NCI-H146 treated with DMSO at 0.1 percent for 48 hours (cell line): ENCODE measurements around the gene TMEM178B.
"Not testable (repeated sequence)": the region's sequence is repeated elsewhere in the genome, so short reads cannot be mapped to it uniquely, and the experiment has no call there.

ENCODE experiments used
- DNase-seq: peaks from one replicate; lab custom pipeline; 2025; ENCODE audit not compliant: unreplicated experiment; lab: John Stamatoyannopoulos, UW

The TMEM178B gene

DNA sequence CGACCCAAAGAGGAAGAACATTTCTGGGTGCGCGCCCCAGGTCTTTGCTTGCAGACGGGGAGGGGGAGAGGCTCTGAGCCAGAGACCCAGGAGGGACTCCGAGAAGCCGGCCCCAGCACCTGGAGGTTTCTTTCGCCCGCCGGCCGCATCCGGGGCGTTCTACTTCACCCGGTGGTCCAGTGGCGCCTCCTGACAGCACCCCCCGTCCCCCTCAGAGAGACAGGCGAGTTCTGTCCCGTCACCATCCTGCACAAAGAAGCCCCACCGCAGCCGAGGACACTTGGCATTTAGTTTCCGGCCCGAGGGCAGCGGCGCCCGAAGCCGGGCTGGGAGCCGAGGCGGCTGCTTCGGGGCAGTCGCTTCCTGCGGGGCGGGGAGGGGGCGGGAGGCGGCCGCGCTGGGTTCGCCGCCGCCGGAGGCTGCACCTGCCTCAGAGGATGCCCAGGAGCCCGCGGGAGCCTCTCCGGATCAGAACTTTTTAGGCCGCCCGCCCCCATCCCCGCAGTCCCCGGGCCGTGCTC, at the start of gene TMEM178B:
Gene TMEM178B (plus strand): TSS at position 424 of the 521 bp plus-strand sequence.
- peak; percentile 30 for DNase-seq

DNA sequence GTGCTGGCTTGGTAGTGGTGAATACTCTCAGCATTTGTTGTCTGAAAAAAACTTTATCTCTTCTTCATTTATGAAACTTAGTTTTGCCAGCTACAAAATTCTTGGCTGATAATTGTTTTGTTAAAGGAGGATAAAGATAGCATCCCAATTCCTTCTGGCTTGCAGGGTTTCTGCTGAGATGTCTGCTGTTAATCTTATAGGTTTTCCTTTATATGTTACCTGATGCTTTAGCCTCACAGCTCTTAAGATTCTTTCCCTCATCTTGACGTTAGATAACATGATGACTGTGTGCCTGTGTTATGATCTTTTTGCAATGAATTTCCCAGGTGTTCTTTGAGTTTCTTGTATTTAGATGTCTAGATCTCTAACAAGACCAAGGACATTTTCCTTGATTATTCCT, 49.2 kb upstream of the TMEM178B start:
- DNase-seq = no peak

DNA sequence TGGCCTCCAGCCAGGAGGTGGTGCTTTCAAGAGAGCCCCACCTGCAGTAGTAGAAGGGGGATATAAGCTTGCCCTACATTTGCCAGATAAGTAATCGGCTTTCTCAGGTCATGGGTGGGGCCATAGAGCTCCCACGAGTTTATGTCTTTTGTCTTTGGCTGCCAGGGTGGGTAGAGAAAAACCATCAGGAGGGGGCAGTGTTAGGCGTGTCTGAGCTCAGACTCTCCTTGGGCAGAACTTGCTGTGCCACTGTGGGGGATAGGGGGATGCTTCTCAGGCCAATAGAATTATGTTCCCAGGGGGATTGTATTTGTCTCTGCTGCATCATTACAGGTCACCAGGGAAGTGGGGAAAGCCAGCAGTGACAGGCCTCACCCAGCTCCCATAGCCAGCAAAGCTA, 46.8 kb upstream of the TMEM178B start:
- DNase-seq = no peak

DNA sequence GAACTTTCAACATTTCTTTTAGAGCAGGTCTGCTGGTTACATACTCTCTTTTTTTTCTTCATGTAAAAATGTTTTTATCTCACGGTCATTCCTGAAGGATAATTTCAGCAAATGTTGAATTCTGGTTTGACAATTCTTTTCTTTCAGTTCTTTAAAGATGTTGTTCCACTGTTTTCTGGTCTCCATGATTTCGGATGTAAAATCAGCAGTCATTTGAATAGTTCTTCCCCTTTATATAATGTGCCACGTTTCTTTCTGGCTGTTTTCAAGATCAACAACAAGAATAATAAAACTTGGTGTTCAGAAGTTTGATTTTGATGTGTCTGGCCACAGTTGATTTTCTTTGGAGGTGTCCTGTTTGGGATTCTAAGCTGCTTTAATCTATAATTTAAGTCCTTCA, 45.1 kb upstream of the TMEM178B start:
- DNase-seq = no peak

DNA sequence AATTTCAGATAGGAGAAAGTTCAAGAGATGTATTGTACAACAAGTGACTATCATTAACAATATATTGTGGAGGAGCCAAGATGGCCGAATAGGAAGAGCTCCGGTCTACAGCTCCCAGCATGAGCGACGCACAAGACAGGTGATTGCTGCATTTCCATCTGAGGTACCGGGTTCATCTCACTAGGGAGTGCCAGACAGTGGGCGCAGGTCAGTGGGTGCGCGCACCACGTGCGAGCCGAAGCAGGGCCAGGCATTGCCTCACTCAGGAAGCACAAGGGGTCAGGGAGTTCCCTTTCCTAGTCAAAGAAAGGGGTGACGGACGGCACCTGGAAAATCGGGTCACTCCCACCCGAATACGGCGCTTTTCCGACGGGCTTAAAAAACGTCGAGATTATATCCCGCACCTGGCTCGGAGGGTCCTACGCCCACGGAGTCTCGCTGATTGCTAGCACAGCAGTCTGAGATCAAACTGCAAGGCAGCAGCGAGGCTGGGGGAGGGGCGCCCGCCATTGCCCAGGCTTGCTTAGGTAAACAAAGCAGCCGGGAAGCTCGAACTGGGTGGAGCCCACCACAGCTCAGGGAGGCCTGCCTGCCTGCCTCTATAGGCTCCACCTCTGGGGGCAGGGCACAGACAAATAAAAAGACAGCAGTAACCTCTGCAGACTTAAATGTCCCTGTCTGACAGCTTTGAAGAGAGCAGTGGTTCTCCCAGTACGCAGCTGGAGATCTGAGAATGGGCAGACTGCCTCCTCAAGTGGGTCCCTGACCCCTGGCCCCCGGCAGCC, 41.1 kb upstream of the TMEM178B start:
- peak; percentile 23 for DNase-seq

DNA sequence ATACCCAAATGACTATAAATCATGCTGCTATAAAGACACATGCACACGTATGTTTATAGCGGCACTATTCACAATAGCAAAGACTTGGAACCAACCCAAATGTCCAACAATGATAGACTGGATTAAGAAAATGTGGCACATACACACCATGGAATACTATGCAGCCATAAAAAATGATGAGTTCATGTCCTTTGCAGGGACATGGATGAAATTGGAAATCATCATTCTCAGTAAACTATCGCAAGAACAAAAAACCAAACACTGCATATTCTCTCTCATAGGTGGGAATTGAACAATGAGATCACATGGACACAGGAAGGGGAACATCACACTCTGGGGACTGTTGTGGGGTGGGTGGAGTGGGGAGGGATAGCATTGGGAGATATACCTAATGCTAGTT, 35.8 kb upstream of the TMEM178B start:
- not testable (repeated sequence) for DNase-seq

DNA sequence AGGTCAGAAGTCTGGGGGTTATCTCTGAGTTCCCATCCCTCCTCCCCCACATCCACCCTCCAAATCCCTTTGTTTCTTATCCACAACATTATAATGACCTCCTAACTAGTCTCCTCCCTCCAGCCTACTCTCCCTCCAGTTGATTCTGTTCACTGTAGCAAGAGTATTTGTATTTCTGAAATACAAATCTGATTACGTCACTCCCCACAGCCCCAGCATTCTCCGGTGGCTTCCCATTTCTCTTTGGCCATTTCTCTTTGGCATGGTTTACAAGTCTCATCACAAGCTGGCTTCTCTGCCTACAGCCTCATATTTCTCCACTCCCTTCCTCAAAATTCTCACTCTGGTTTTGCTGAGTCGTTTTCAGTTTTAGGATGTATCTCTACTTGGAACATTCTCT, 34.5 kb upstream of the TMEM178B start:
- no peak for DNase-seq

DNA sequence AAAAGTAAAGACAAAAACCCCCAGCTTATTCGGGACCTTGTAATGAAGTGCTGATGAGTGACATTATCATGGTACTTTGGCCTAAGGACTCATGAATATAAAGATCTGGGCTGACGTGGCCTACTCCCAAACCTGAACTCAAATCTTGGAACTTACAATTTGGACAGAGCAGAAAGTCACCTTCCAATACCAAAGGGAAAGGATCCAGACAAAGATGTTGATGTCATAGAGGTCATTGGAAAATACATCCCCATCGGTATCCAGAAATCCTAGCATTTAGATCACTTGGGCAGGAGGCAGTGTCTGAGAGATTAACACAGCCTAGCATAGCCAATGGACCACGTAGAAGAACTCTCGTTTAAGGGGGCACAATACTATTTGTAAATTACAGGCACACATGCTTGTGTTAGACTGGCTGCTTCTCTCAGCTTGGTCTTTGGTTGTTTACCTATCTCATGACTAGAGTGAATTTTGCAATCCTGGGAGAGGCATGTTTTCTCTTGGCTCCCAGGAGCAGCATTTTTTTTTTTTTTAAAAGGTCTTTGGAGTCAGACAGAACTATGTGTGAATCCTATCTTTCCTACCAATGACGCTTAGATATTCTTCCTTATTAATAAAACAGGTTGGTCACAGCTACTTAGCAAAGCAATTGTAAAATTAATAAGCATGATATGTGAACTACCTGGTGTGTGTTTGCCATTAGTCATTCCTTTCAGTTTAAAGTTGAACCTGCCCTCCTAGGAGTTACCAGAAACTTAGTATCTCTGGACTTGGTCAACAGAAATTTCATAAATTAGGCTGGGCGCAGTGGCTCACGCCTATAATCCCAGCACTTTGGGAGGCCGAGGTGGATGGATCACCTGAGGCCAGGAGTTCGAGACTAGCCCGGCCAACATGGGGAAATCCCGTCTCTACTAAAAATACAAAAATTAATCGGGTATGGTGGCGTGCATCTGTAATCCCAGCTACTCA, 31.4 kb upstream of the TMEM178B start:
- no peak for DNase-seq

DNA sequence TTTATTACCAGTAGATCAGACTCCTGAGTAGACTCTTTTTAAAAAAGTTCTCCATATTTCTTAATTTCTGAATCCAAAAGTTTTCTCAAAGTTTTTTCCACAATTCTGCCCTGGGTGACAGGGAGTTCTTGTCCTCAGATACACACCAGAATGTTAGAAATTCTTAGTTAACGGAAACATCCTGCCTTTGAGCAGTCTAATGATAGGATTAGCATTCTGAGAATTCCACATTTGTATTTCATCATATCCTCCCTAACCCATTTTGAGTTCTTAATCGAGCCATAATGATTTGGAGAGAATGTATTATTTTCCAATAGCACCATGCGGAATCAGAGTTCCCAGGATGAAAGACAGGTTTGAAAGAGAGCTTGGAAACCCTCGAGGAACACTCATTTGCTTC, 30.2 kb upstream of the TMEM178B start:
- DNase-seq = no peak

DNA sequence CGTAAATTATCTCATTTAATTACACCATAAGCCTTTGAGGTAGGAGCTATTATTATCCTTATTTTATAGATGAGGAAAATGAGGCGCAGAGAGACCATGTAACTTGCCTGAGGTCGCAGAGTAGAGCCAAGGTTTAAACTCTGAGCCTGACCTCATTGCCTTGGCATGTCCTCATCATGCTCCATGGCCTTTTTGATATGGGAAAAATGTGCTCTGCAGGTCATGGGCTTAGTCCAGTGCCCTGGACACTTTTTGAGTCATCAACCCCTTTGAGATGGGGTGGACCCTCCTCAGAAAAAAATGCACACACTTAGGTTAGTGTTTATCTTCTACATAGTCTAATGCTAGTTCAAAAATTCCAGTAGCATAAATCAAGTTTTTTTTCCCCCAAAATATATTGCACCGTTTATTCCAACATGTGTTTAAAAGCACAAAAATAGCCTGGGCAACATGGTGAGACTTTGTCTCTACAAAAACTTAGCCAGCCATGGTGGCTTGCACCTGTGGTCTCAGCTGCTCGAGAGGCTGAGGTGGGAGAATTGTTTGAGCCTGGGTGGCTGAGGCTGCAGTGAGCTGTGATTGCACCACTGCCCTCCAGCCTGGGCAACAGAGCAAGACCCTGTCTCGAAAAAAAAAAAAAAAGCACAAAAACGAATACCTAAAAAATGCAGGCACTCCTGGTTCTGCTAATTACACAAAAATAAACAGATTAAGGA, 28.6 kb upstream of the TMEM178B start:
- DNase-seq = no peak

DNA sequence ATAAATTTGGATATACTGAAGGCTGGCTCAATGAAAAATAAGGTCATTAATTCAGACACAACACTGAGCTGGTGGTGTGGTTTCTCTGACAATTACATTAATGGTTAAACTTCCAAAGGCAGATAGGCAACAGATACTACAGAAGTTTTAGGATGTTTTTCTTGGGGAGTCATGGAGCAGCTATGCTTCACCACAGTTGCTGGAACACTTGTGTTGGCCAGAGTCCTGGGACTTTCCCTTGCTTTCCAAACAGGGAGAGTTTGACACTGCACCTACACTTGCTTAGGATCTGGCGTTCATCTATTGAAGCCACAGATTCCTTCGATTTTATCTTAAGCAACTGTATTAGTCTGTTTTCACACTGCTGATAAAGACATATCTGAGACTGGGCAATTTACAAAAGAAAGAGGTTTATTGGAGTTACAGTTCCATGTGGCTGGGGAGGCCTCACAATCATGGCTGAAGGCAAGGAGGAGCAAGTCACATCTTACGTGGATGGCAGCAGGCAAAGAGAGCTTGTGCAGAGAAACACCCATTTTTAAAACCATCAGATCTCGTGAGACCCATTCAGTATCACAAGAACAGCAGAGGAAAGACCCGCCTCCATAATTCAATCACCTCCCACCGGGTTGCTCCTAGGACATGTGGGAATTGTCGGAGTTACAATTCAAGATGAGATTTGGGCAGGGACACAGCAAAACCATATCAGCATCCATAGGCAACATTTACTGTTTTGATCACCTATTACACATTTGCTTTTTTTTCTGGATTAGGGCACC, 27.8 kb upstream of the TMEM178B start:
- DNase-seq = no peak

DNA sequence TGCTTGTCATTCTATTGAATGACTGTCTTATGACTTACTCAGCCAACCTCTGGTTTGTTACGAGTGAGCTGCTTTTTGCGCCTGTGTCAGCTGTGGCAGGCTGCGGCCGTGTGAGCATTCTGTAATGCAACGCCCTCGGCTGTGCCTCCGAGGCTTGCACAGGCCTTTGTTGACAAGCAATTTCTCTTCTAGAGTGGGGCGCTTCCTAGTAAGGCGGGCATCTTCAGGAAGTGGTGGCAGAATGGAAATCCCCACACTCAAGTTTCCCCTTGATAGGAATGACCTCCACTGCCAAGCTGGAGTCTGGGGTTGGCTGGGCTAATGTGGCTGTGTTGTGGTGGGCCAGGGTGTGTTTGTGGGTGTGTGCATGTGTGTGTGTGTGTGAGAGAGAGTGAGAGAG, 20.2 kb upstream of the TMEM178B start:
- DNase-seq = no peak

DNA sequence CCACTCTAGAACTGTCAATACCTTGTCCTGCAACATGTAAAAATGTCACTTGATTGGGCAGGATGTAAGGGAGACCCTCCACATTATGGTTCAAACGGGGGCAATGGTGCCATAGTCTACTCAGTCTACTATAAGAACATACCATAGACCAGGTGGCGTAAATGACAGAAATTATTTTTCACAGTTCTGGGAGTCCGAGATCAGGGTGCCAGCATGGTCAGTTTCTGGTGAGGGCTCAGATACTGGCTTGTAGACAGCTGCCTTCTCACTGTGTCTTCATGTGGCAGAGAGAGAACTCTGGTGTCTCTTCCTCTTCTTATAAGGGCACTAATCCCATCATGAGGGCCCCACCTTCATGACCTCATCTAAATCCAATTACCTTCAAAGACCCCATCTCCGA, 18.7 kb upstream of the TMEM178B start:
- DNase-seq = no peak

DNA sequence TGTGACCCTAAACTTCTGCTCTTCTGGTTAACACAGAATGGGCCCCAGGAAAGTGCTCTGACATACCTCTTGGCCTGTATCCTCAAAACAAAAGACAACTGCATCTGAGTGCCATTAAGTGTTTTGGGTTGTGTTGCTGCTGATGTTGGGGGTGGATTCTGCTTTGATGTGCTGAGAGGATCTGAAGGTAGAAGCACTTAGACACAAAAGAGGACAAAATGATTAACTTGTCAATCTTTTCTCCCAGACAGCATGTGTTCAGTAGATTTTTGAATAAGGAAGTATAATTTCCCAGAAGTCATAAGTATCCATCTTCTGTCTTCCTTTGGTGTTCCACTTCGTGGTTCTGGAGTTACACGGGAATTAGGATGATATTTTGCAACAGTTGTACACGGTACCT, 16.1 kb upstream of the TMEM178B start:
- DNase-seq = no peak

DNA sequence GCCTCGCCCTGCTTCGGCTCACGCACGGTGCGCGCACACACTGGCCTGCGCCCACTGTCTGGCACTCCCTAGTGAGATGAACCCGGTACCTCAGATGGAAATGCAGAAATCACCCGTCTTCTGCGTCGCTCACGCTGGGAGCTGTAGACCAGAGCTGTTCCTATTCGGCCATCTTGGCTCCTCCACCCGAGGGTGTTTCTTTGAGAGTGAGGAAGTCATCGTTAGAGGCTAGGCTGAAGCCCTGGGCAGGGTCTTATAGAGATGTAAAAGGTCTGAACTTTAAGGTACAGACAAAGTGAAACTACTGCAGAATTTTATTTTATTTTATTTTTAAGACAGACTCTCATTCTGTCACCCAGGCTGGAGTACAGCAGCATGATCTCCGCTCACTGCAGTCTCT, 6.0 kb upstream of the TMEM178B start:
- not testable (repeated sequence) for DNase-seq

DNA sequence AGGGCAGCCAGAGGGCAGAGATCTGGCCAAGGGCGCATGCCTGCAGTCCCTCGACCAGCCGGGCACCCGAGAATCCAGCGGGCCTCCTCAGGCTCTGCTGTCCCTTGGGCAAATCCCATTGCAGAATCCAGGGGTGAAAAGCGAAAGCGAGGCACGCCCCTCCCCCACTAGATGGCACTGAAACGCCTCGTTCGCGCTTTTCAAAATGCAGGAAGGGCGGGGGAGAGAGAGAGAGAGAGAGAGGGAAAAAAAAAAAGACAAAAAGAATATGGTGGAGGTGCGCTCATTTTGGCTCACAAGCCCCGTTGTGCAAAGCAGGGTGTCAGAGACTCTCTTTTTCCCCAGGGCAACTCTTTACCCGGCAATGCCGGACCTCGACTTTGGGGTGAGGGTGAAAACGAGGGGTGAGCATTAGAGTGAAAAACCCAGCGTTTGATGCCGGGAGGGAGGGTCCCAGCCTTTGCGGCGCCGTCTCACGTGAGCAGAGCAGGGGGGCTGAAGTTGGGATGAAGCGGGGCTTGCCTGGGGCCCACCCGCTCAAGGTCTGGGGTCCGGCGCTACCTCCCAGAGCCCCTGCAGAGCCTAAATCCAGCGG, 2.5 kb upstream of the TMEM178B start:
- DNase-seq = peak; percentile 73

DNA sequence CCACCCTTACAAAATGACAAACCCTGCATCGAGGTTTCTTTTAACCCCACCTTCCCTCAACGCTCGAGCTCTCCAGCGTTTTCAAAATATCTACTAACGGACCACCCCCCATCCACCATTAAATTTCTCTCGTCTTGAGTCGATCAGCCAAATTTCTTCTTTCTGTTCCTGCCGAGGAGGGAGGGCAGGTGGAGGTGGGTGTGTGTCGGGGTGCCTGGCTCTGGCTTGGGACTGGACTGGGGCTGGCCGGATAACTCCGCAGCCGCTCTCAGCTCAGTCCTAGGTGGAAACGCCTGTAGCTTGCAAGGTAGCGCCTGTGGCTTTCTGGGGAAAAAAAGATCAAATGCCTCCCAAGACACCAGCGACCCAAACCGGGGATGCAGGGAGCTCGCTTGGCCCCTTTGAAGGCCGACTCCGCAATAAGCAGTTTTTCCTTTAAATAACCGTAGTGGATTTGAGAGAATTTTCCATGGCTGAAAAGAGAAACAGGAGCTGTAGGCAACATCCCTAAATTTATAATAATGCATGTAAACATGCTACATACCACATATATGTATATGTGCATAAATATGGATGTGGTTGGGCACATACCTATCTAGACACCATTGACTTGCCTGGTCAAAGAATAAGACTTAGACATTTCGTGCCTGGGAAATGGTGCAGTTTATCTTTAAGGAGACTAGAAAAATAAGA, 1.9 kb upstream of the TMEM178B start:
- no peak for DNase-seq

DNA sequence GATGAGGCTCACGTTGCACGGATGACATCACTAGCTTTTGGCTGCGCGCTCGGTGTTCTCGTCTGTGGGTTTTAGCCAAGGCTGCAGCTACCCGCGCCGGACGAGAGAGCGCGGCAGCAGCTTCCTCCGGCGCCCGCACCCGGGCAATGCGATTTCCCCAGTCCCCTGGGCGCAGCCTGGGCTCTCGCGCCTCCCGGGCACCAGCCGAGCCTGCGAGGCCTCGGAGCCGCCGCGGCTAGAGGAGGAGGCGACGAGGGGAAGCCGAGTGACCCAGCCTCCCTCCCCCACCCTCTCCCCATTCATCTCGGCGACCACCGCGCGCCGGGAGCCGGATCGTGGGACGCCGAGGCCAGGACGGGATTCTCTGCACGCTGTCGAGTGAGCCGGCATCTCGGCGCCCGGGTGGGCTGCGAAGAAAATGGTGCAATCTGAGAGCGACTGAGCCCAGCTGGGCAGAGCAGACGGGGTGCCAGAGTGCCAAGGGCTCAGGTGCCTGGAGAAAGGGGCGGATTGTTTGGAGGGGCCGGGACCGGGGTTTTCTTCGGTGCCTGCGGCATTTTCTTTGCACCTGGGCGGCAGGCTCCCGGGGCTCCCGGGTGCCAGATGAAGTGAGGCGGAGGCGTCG, 1.2 kb upstream of the TMEM178B start:
- DNase-seq = peak; percentile 58

DNA sequence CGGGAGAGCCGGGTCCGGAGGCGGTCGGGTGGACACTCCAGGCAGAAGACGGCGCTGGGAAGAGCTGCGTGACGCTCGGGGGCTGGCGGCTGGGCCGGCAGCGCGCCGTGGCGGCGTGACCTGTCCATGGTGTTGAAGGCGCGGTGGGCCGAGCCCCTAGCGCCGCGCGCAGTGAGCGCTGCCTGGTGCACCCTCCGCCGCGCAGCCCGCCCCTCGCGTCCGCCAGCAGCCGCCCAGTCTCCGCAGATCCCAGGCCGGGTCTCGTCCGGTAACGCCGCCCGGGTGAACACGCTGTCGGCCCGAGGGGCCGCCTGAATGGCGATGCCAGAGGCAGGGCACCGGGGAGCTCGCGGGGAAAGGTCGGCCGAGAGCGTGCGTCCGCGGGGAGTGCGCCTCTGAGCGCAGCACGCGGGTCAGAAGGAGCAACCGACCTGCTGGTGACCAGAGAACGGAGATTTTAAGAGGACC, 657 bp upstream of the TMEM178B start:
- peak; percentile 28 for DNase-seq
